ENCODE data around the gene ACAP3.

The ACAP3 gene

DNA sequence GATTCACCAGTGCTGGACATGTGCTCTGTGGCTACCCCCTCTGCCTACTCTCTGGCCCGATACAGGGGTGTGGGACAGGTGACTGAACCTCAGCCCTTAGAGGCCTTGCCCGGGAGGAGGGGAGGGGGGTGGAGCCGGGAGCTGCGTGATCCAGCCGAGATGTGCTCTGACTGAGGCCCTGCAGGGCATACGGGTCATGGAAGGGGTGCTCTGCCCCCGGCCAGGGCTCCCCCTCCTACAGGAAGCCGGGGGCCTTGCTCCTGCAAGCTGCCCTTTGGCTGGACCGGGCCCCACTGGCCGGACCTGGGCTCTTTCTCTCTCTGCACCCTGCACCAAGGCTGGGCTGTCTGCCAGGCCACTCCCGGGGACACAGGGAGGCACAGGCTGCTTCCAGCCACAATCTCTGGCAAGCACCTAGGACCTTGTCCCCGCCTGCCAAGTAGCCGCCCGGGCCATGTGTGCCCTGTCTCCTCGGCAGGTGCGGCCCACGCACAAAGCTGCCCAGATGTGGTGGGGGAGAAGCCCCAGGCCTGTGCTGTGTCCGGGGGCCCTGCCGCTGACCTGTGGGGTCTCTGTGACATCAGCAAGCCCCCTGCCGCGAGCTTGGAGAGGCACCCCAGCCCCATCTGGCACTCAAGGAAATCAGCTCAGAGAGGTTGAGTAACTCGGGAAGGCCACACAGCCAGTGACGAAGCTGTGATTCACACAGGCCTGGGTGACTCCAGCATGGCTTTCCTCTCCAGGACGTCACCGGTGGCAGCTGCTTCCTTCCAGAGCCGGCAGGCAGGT is 26.0 kb downstream of the ACAP3 start:
- Histone ChIP-seq H3K27ac (replicated peaks) (no peak overlapping the region), H3K27me3 (ENCODE audit: insufficient read depth, poor library complexity, severe bottlenecking) (no peaks in the 10 kb centered on the region), H3K4me3 (replicated peaks; ENCODE audit: insufficient read depth, low read length) (no peak overlapping the region)
- TF ChIP-seq SPI1 (IDR thresholded peaks at IDR 0.05; ENCODE audit: borderline replicate concordance, low read depth) (no peak), POLR2AphosphoS5 (IDR thresholded peaks at IDR 0.05; ENCODE audit: low read depth) (no peak), GABPA (IDR thresholded peaks at IDR 0.05; ENCODE audit: low read depth) (no peak), CTCF (IDR thresholded peaks at IDR 0.05; ENCODE audit: insufficient read depth, low read length) (no peak)
- TF ChIP-seq, protein P1, sequence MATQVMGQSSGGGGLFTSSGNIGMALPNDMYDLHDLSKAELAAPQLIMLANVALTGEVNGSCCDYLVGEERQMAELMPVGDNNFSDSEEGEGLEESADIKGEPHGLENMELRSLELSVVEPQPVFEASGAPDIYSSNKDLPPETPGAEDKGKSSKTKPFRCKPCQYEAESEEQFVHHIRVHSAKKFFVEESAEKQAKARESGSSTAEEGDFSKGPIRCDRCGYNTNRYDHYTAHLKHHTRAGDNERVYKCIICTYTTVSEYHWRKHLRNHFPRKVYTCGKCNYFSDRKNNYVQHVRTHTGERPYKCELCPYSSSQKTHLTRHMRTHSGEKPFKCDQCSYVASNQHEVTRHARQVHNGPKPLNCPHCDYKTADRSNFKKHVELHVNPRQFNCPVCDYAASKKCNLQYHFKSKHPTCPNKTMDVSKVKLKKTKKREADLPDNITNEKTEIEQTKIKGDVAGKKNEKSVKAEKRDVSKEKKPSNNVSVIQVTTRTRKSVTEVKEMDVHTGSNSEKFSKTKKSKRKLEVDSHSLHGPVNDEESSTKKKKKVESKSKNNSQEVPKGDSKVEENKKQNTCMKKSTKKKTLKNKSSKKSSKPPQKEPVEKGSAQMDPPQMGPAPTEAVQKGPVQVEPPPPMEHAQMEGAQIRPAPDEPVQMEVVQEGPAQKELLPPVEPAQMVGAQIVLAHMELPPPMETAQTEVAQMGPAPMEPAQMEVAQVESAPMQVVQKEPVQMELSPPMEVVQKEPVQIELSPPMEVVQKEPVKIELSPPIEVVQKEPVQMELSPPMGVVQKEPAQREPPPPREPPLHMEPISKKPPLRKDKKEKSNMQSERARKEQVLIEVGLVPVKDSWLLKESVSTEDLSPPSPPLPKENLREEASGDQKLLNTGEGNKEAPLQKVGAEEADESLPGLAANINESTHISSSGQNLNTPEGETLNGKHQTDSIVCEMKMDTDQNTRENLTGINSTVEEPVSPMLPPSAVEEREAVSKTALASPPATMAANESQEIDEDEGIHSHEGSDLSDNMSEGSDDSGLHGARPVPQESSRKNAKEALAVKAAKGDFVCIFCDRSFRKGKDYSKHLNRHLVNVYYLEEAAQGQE (IDR thresholded peaks at IDR 0.05; ENCODE audit: insufficient replicate concordance, low read depth) = no peak
- DNase-seq (ENCODE audit: low read depth in 1 of 2, low spot score in 1 of 2) = no peak

- H3K27me3 ChIP-seq (ENCODE audit: insufficient read depth, poor library complexity, severe bottlenecking) = no peaks in the 10 kb centered on the region
- no peak overlapping the region for H3K27ac ChIP-seq (replicated peaks)
- DNase-seq (ENCODE audit: low read depth in 1 of 2, low spot score in 1 of 2) = no peak
- no peak overlapping the region for H3K4me3 ChIP-seq (replicated peaks; ENCODE audit: insufficient read depth, low read length)
- TF ChIP-seq GABPA (IDR thresholded peaks at IDR 0.05; ENCODE audit: low read depth) (no peak), SPI1 (IDR thresholded peaks at IDR 0.05; ENCODE audit: borderline replicate concordance, low read depth) (no peak), POLR2AphosphoS5 (IDR thresholded peaks at IDR 0.05; ENCODE audit: low read depth) (no peak), CTCF (IDR thresholded peaks at IDR 0.05; ENCODE audit: insufficient read depth, low read length) (no peak)
- TF ChIP-seq, protein P1 (IDR thresholded peaks at IDR 0.05; ENCODE audit: insufficient replicate concordance, low read depth) = no peak
These were observed 26.8 kb downstream of the ACAP3 start for GRCh38 chr1:1280782-1281481.

- no peak for DNase-seq (ENCODE audit: low read depth in 1 of 2, low spot score in 1 of 2)
- Histone ChIP-seq H3K4me3 (replicated peaks; ENCODE audit: insufficient read depth, low read length) (no peak overlapping the region), H3K27me3 (ENCODE audit: insufficient read depth, poor library complexity, severe bottlenecking) (no peaks in the 10 kb centered on the region), H3K27ac (replicated peaks) (no peak overlapping the region)
- TF ChIP-seq CTCF (IDR thresholded peaks at IDR 0.05; ENCODE audit: insufficient read depth, low read length) = no peak
These were observed 28.7 kb downstream of the ACAP3 start for GRCh38 chr1:1279028-1279427.

All from HL-60 (cell line).